Measurements from ENCODE around the gene LRRC14B. TPM values are rescaled to one million over a fixed set of nuclear protein-coding genes. Genes with fewer than 3 reads are reported as not detected.
A peak's percentile ranks its signal among the peaks of the same experiment; 100 is the strongest.

The LRRC14B gene
- 0.13 TPM for polyA plus RNA-seq
- long read RNA-seq, donor 1: 0 reads
- long read RNA-seq, donor 2: 0 reads
- long read RNA-seq, donor 3, partial matches to known transcripts: 0 of 1 reads
- long read RNA-seq, donor 3, other reads (novel, unspliced or antisense): 0 of 1 reads
- long read RNA-seq, donor 4: 0 reads
- long read RNA-seq, donor 5, partial matches to known transcripts: 0 of 1 reads
- long read RNA-seq, donor 5, other reads (novel, unspliced or antisense): 0 of 1 reads
- long read RNA-seq, donor 6: 0 reads
- long read RNA-seq, donor 7: 0 reads
- long read RNA-seq, donor 8, partial matches to known transcripts: 0 of 1 reads
- long read RNA-seq, donor 8, other reads (novel, unspliced or antisense): 0 of 1 reads
- long read RNA-seq, donor 9: 0 reads
- long read RNA-seq, donor 10: 0 reads
- long read RNA-seq, donor 11: 0 reads

GRCh38 chr5:191036-191948 lies at the start of gene LRRC14B:
TSS of gene LRRC14B (plus strand) at chr5:191495. CDS start at chr5:191539, 44 bp downstream.
- Histone ChIP-seq H3K9me3 (ENCODE audit: control insufficient read depth, low read depth, low read length) (no peaks in the 10 kb centered on the region), H3K4me1 (ENCODE audit: control insufficient read depth, insufficient read depth, low read length) (peaks cover 6% of the 10 kb centered on the region), H3K27ac (ENCODE audit: low read length) (no peak within 1 kb of the TSS), H3K36me3 (ENCODE audit: control insufficient read depth, insufficient read depth, low read length) (no peaks in the 10 kb centered on the region), H3K27me3 (ENCODE audit: control insufficient read depth, insufficient read depth, low read length) (peaks cover 32% of the 10 kb centered on the region), H3K4me3 (ENCODE audit: low read length) (peak within 1 kb of the TSS; percentile 6)
- no CpG with 5 or more reads among the region's 56 CpGs for WGBS (ENCODE audit: insufficient coverage, low lambda C conversion rate)
- DNase-seq: peak; percentile 33 to 55

GRCh38 chr5:141761-142160 lies 49.5 kb upstream of the LRRC14B start:
- Histone ChIP-seq H3K4me1 (ENCODE audit: control insufficient read depth, insufficient read depth, low read length) (no peaks in the 10 kb centered on the region), H3K9me3 (ENCODE audit: control insufficient read depth, low read depth, low read length) (peaks cover 7% of the 10 kb centered on the region), H3K27ac (ENCODE audit: low read length) (no peak overlapping the region), H3K27me3 (ENCODE audit: control insufficient read depth, insufficient read depth, low read length) (no peaks in the 10 kb centered on the region), H3K4me3 (ENCODE audit: low read length) (no peak overlapping the region), H3K36me3 (ENCODE audit: control insufficient read depth, insufficient read depth, low read length) (no peaks in the 10 kb centered on the region)
- DNase-seq: no peak
- no CpG with 5 or more reads among the region's 12 CpGs for WGBS (ENCODE audit: insufficient coverage, low lambda C conversion rate)

- no CpG with 5 or more reads among the region's 18 CpGs for WGBS (ENCODE audit: insufficient coverage, low lambda C conversion rate)
- no peak for DNase-seq
Measured at GRCh38 chr5:142246-142810, 49.0 kb upstream of the LRRC14B start.

GRCh38 chr5:143041-143440 lies 48.3 kb upstream of the LRRC14B start:
- H3K27me3 ChIP-seq (ENCODE audit: control insufficient read depth, insufficient read depth, low read length): no peaks in the 10 kb centered on the region
- H3K4me1 ChIP-seq (ENCODE audit: control insufficient read depth, insufficient read depth, low read length): no peaks in the 10 kb centered on the region
- WGBS (ENCODE audit: insufficient coverage, low lambda C conversion rate): no CpG with 5 or more reads among the region's 17 CpGs
- no peak for DNase-seq
- peaks cover 8% of the 10 kb centered on the region for H3K9me3 ChIP-seq (ENCODE audit: control insufficient read depth, low read depth, low read length)
- H3K36me3 ChIP-seq (ENCODE audit: control insufficient read depth, insufficient read depth, low read length): no peaks in the 10 kb centered on the region
- no peak overlapping the region for H3K4me3 ChIP-seq (ENCODE audit: low read length)
- no peak overlapping the region for H3K27ac ChIP-seq (ENCODE audit: low read length)

More at GRCh38 chr5:142246-142810, 49.0 kb upstream of the LRRC14B start:
- Histone ChIP-seq H3K9me3 (ENCODE audit: control insufficient read depth, low read depth, low read length) (peaks cover 7% of the 10 kb centered on the region), H3K4me3 (ENCODE audit: low read length) (no peak overlapping the region), H3K27ac (ENCODE audit: low read length) (no peak overlapping the region), H3K4me1 (ENCODE audit: control insufficient read depth, insufficient read depth, low read length) (no peaks in the 10 kb centered on the region), H3K27me3 (ENCODE audit: control insufficient read depth, insufficient read depth, low read length) (no peaks in the 10 kb centered on the region), H3K36me3 (ENCODE audit: control insufficient read depth, insufficient read depth, low read length) (no peaks in the 10 kb centered on the region)

- Histone ChIP-seq H3K27ac (ENCODE audit: low read length) (no peak overlapping the region), H3K4me1 (ENCODE audit: control insufficient read depth, insufficient read depth, low read length) (no peaks in the 10 kb centered on the region), H3K9me3 (ENCODE audit: control insufficient read depth, low read depth, low read length) (peaks cover 9% of the 10 kb centered on the region), H3K27me3 (ENCODE audit: control insufficient read depth, insufficient read depth, low read length) (no peaks in the 10 kb centered on the region), H3K36me3 (ENCODE audit: control insufficient read depth, insufficient read depth, low read length) (no peaks in the 10 kb centered on the region), H3K4me3 (ENCODE audit: low read length) (no peak overlapping the region)
- no peak for DNase-seq
- WGBS (ENCODE audit: insufficient coverage, low lambda C conversion rate): no CpG with 5 or more reads among the region's 8 CpGs
Measured at GRCh38 chr5:144941-145340, 46.4 kb upstream of the LRRC14B start.

- WGBS (ENCODE audit: insufficient coverage, low lambda C conversion rate): no CpG with 5 or more reads among the region's 7 CpGs
- Histone ChIP-seq H3K36me3 (ENCODE audit: control insufficient read depth, insufficient read depth, low read length) (no peaks in the 10 kb centered on the region), H3K27ac (ENCODE audit: low read length) (no peak overlapping the region), H3K27me3 (ENCODE audit: control insufficient read depth, insufficient read depth, low read length) (no peaks in the 10 kb centered on the region), H3K4me3 (ENCODE audit: low read length) (no peak overlapping the region), H3K4me1 (ENCODE audit: control insufficient read depth, insufficient read depth, low read length) (no peaks in the 10 kb centered on the region), H3K9me3 (ENCODE audit: control insufficient read depth, low read depth, low read length) (peaks cover 9% of the 10 kb centered on the region)
- no peak for DNase-seq
Measured at GRCh38 chr5:145585-146323, 45.5 kb upstream of the LRRC14B start.

GRCh38 chr5:147751-148150 lies 43.5 kb upstream of the LRRC14B start:
- WGBS (ENCODE audit: insufficient coverage, low lambda C conversion rate): no CpG with 5 or more reads among the region's 1 CpG
- peaks cover 9% of the 10 kb centered on the region for H3K9me3 ChIP-seq (ENCODE audit: control insufficient read depth, low read depth, low read length)
- no peaks in the 10 kb centered on the region for H3K36me3 ChIP-seq (ENCODE audit: control insufficient read depth, insufficient read depth, low read length)
- H3K27ac ChIP-seq (ENCODE audit: low read length): no peak overlapping the region
- no peaks in the 10 kb centered on the region for H3K27me3 ChIP-seq (ENCODE audit: control insufficient read depth, insufficient read depth, low read length)
- no peaks in the 10 kb centered on the region for H3K4me1 ChIP-seq (ENCODE audit: control insufficient read depth, insufficient read depth, low read length)
- H3K4me3 ChIP-seq (ENCODE audit: low read length): no peak overlapping the region
- DNase-seq: no peak

GRCh38 chr5:149745-150485 lies 41.4 kb upstream of the LRRC14B start:
- Histone ChIP-seq H3K27me3 (ENCODE audit: control insufficient read depth, insufficient read depth, low read length) (no peaks in the 10 kb centered on the region), H3K9me3 (ENCODE audit: control insufficient read depth, low read depth, low read length) (peaks cover 9% of the 10 kb centered on the region), H3K36me3 (ENCODE audit: control insufficient read depth, insufficient read depth, low read length) (no peaks in the 10 kb centered on the region), H3K4me1 (ENCODE audit: control insufficient read depth, insufficient read depth, low read length) (no peaks in the 10 kb centered on the region), H3K4me3 (ENCODE audit: low read length) (no peak overlapping the region), H3K27ac (ENCODE audit: low read length) (no peak overlapping the region)
- 86% methylated on average over 4 of the region's 6 CpGs for WGBS (ENCODE audit: insufficient coverage, low lambda C conversion rate)
- no peak for DNase-seq

- DNase-seq: no peak
- Histone ChIP-seq H3K27ac (ENCODE audit: low read length) (no peak overlapping the region), H3K9me3 (ENCODE audit: control insufficient read depth, low read depth, low read length) (peaks cover 9% of the 10 kb centered on the region), H3K4me1 (ENCODE audit: control insufficient read depth, insufficient read depth, low read length) (no peaks in the 10 kb centered on the region), H3K4me3 (ENCODE audit: low read length) (no peak overlapping the region), H3K27me3 (ENCODE audit: control insufficient read depth, insufficient read depth, low read length) (no peaks in the 10 kb centered on the region), H3K36me3 (ENCODE audit: control insufficient read depth, insufficient read depth, low read length) (peaks cover 2% of the 10 kb centered on the region)
- WGBS (ENCODE audit: insufficient coverage, low lambda C conversion rate): 100% methylated on average over 1 of the region's 4 CpGs
Measured at GRCh38 chr5:150746-151145, 40.5 kb upstream of the LRRC14B start.
